ENCODE measurements around the gene CCDC149. TPM values are rescaled to one million over a fixed set of nuclear protein-coding genes. Genes with fewer than 3 reads are reported as not detected.

Gene CCDC149
- total RNA-seq, 4 donors from 2014 or later: 6.5 to 17.4 (median 12.3) TPM

DNA sequence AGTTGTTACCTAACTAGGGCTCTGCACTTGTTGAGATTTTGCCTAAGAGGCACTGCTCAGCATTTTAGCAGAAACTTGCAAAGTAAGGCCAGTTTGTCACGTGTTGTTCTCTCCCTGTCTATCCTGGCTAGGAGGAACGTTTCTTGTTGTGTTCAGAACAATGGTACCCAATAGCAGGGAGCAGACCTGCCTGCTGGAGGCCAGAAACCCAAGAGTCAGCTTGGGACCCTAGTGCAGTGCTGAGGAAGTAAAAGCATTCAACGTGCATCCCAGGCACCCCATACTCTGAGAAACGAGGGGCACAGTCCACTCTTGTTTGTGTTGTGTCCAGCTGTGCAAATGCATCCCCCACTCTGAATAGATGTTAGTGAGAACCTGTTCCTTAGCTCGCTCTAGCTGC, 75.1 kb downstream of the CCDC149 start:
- Histone ChIP-seq H3K27ac (no peak overlapping the region), H3K4me1 (no peaks in the 10 kb centered on the region), H3K36me3 (peaks cover 20% of the 10 kb centered on the region), H3K27me3 (no peaks in the 10 kb centered on the region), H3K4me3 (no peak overlapping the region), H3K9me3 (no peaks in the 10 kb centered on the region)
- no peak for TF ChIP-seq EP300 (IDR thresholded peaks at IDR 0.05)
- TF ChIP-seq, protein P1, sequence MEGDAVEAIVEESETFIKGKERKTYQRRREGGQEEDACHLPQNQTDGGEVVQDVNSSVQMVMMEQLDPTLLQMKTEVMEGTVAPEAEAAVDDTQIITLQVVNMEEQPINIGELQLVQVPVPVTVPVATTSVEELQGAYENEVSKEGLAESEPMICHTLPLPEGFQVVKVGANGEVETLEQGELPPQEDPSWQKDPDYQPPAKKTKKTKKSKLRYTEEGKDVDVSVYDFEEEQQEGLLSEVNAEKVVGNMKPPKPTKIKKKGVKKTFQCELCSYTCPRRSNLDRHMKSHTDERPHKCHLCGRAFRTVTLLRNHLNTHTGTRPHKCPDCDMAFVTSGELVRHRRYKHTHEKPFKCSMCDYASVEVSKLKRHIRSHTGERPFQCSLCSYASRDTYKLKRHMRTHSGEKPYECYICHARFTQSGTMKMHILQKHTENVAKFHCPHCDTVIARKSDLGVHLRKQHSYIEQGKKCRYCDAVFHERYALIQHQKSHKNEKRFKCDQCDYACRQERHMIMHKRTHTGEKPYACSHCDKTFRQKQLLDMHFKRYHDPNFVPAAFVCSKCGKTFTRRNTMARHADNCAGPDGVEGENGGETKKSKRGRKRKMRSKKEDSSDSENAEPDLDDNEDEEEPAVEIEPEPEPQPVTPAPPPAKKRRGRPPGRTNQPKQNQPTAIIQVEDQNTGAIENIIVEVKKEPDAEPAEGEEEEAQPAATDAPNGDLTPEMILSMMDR (IDR thresholded peaks at IDR 0.05): no peak
- no peak for TF ChIP-seq POLR2AphosphoS5 (IDR thresholded peaks at IDR 0.05)
- TF ChIP-seq POLR2A (IDR thresholded peaks at IDR 0.05): no peak
- DNase-seq (ENCODE audit: low spot score in 2 of 2): no peak
- WGBS: 80% methylated on average over 5 of the region's 5 CpGs

DNA sequence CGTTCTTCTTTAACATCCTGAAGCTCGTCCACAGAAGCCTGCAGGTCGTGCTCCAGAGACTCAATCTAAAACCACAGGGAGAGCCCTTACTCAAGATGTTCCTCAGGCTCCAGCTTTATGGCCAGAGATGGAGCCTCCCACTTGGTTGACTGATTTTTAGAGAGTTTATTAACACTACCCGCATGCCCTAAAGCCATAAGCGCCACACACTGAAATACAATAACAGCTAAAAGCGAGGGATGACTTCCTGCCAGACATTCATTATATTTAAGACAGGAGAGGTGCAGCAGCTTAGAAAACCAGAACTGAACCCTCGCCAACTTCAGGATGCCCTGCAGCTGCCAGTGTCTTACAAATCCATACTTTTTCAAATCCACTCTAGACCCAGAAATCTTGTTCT, 75.5 kb downstream of the CCDC149 start:
- Histone ChIP-seq H3K4me3 (no peak overlapping the region), H3K27ac (no peak overlapping the region), H3K27me3 (no peaks in the 10 kb centered on the region), H3K36me3 (peaks cover 20% of the 10 kb centered on the region), H3K9me3 (no peaks in the 10 kb centered on the region), H3K4me1 (no peaks in the 10 kb centered on the region)
- no peak for DNase-seq (ENCODE audit: low spot score in 2 of 2)
- 71% methylated on average over 7 of the region's 7 CpGs for WGBS
- no peak for TF ChIP-seq POLR2A (IDR thresholded peaks at IDR 0.05)
- TF ChIP-seq POLR2AphosphoS5 (IDR thresholded peaks at IDR 0.05): no peak
- TF ChIP-seq, protein P1 (IDR thresholded peaks at IDR 0.05): no peak
- TF ChIP-seq EP300 (IDR thresholded peaks at IDR 0.05): no peak

DNA sequence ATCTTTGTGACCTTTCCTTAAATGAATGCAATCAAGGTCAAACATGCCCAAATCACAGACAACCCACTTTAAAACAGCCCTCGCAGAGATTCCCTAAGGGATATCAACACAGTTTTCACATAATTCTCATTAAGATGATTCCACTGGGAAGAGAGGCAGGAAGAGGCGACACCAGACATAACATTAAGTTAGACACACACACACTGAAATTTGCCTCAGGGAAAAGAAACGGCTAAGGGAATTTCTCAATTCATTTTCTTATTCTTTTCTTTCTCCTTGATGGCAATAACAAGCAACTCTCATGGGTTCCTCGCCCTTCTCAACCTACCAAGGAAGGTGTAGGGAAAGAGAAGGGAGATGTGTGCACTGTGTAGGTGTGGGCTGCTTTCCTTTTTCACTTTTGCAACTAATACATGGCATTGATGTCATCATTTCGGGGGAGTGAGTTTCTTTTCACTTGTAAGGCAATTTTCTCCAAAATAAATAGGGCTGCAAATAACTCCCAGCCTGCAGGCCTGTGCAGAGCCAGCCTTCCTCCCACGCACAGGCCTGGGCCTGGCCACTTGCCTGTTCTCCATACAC, 76.1 kb downstream of the CCDC149 start:
- H3K9me3 ChIP-seq: no peaks in the 10 kb centered on the region
- no peaks in the 10 kb centered on the region for H3K27me3 ChIP-seq
- no peak overlapping the region for H3K4me3 ChIP-seq
- TF ChIP-seq POLR2A (IDR thresholded peaks at IDR 0.05): no peak
- TF ChIP-seq, protein P1 (IDR thresholded peaks at IDR 0.05): no peak
- no peak for TF ChIP-seq EP300 (IDR thresholded peaks at IDR 0.05)
- no peak for TF ChIP-seq POLR2AphosphoS5 (IDR thresholded peaks at IDR 0.05)
- WGBS: 70% methylated on average over 6 of the region's 6 CpGs
- peaks cover 20% of the 10 kb centered on the region for H3K36me3 ChIP-seq
- H3K4me1 ChIP-seq: no peaks in the 10 kb centered on the region
- no peak overlapping the region for H3K27ac ChIP-seq
- no peak for DNase-seq (ENCODE audit: low spot score in 2 of 2)

DNA sequence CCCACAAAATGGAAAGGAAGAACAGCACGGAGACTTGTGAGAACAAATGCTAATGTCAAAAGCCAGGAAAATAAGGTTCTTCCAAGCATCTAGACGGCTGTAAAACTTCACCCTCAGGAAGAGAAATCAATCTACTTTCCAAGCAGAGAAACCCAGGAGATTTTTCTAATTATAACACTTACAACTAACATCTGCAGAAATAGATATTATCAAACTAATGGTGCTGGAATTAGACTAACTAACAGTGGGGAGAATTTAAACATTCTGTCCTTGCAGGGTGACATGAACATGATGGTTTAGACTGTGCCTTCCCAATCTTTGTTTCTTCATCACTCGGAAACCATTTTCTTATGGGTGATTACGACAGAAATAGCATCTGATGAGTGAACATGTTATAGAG, 77.1 kb downstream of the CCDC149 start:
- Histone ChIP-seq H3K36me3 (peaks cover 31% of the 10 kb centered on the region), H3K4me3 (no peak overlapping the region), H3K27ac (no peak overlapping the region), H3K4me1 (no peaks in the 10 kb centered on the region), H3K9me3 (no peaks in the 10 kb centered on the region), H3K27me3 (no peaks in the 10 kb centered on the region)
- DNase-seq (ENCODE audit: low spot score in 2 of 2): no peak
- WGBS: 92% methylated on average over 4 of the region's 4 CpGs
- TF ChIP-seq, protein P1 (IDR thresholded peaks at IDR 0.05): no peak
- TF ChIP-seq EP300 (IDR thresholded peaks at IDR 0.05) (no peak), POLR2A (IDR thresholded peaks at IDR 0.05) (no peak), POLR2AphosphoS5 (IDR thresholded peaks at IDR 0.05) (no peak)

DNA sequence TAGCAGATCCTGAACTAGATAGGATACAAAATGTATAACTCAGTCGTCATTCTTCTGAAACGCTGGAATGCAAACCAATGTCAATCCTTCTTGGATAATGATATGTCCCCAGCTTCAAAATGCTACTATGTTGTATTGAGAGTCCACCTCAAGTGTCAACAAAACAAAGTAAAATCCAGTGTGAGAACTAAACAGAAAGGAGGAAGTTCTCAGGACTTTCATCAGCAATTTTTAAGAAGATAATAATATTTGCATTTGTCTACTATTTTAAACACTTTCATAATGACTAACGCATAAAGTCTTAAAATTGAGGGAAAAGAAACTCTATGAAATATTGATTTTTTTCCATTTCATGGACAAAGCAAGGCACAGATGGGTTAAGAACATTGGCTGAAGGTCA, 81.2 kb downstream of the CCDC149 start:
- no peaks in the 10 kb centered on the region for H3K9me3 ChIP-seq
- DNase-seq (ENCODE audit: low spot score in 2 of 2): no peak
- peaks cover 4% of the 10 kb centered on the region for H3K4me1 ChIP-seq
- TF ChIP-seq EP300 (IDR thresholded peaks at IDR 0.05) (no peak), POLR2AphosphoS5 (IDR thresholded peaks at IDR 0.05) (no peak), POLR2A (IDR thresholded peaks at IDR 0.05) (no peak)
- TF ChIP-seq, protein P1 (IDR thresholded peaks at IDR 0.05): no peak
- peaks cover 38% of the 10 kb centered on the region for H3K36me3 ChIP-seq
- H3K27me3 ChIP-seq: no peaks in the 10 kb centered on the region
- H3K27ac ChIP-seq: no peak overlapping the region
- no peak overlapping the region for H3K4me3 ChIP-seq
- WGBS: 98% methylated on average over 3 of the region's 3 CpGs
